ENCODE data around the gene SLC12A8. TPM values are rescaled to one million over a fixed set of nuclear protein-coding genes. Genes with fewer than 3 reads are reported as not detected.

The SLC12A8 gene
- total RNA-seq, 2 experiments from 2014 or later = 1.1 to 1.6 TPM

DNA sequence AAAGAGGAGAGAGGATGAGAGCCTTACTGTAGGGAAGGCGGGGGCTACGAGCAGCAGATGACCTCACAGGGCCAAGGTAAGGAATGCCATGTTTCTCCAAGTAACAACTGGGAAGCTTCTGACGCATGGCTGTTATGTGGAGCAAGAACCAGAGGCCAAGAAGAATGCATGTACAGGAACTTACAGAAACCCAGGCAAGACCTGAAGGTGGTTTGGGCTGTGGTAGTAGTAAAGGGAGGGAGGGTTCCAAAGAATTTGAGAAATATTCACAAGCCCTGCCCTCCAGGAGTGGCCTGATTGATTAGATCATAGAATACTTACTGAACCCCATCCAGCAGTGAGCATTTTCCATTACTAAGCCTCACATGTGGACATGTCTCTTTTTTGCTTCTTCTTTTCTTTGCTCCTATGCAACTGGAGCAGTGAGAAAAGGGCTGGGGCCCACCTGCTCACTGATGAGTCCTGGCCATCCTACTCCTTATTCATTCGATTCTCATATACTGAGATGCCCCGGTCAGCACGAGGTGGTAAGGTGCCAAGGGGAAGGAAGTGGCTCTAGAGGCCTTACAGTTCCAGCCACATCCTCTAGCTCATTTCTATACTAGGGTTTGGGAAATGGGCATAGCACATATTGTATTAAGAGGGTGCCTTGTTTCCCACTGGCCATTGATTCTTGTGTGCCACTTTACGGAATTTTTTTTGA, 8.3 kb upstream of the SLC12A8 start:
- H3K4me1 Mint-ChIP-seq (ENCODE audit: low read depth) = peaks cover 9% of the 10 kb centered on the region
- H3K9me3 Mint-ChIP-seq = no peaks in the 10 kb centered on the region
- CTCF ChIA-PET = no interaction called here
- H3K27me3 Mint-ChIP-seq = no peaks in the 10 kb centered on the region
- no peak overlapping the region for H3K4me3 Mint-ChIP-seq
- POLR2A ChIA-PET = no interaction called here
- no peaks in the 10 kb centered on the region for H3K36me3 Mint-ChIP-seq (ENCODE audit: low read depth)
- H3K27ac Mint-ChIP-seq = no peak overlapping the region
- TF ChIP-seq CTCF (IDR thresholded peaks at IDR 0.05) = no peak
- ATAC-seq (peak; percentile 51), DNase-seq (no peak)
- intact Hi-C loops (cut with micrococcal nuclease) = no loop called here

- H3K4me3 Mint-ChIP-seq = no peak overlapping the region
- no peaks in the 10 kb centered on the region for H3K9me3 Mint-ChIP-seq
- ChIA-PET CTCF (no interaction called here), POLR2A (no interaction called here)
- no peak for ATAC-seq
- no peaks in the 10 kb centered on the region for H3K36me3 Mint-ChIP-seq (ENCODE audit: low read depth)
- H3K27me3 Mint-ChIP-seq = no peaks in the 10 kb centered on the region
- TF ChIP-seq CTCF (IDR thresholded peaks at IDR 0.05) = no peak
- H3K27ac Mint-ChIP-seq = no peak overlapping the region
- intact Hi-C loops (cut with micrococcal nuclease) = no loop called here
- no peak for DNase-seq
- H3K4me1 Mint-ChIP-seq (ENCODE audit: low read depth) = peaks cover 9% of the 10 kb centered on the region
Measured at GRCh38 chr3:125220183-125220582, 7.6 kb upstream of the SLC12A8 start.

- CTCF ChIA-PET = no interaction called here
- H3K4me3 Mint-ChIP-seq = no peak overlapping the region
- H3K9me3 Mint-ChIP-seq = no peaks in the 10 kb centered on the region
- intact Hi-C loops (cut with micrococcal nuclease) = no loop called here
- no peak overlapping the region for H3K27ac Mint-ChIP-seq
- TF ChIP-seq CTCF (IDR thresholded peaks at IDR 0.05) = no peak
- POLR2A ChIA-PET = no interaction called here
- no peaks in the 10 kb centered on the region for H3K36me3 Mint-ChIP-seq (ENCODE audit: low read depth)
- H3K4me1 Mint-ChIP-seq (ENCODE audit: low read depth) = peaks cover 17% of the 10 kb centered on the region
- H3K27me3 Mint-ChIP-seq = peaks cover 5% of the 10 kb centered on the region
- no peak for DNase-seq
- no peak for ATAC-seq
Measured at GRCh38 chr3:125219261-125219701, 6.7 kb upstream of the SLC12A8 start.

DNA sequence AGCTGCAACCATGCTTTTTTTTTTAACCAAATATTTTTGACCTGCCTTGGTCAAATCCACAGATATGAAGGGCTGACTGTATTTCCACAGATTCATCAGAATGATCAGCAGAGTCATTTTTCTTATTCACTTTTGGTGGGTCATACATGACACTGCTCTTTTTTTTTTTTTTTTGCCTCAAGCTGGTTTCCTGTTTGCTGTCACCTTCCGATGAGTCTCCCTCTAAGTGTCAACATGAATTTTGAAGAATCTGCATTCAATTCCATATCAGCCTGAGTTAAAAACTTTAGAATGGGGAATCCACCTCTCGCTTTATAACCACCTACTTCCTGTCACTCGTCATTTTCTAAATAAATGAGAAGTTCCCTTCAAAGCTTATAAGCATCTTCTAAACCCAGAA, 2.2 kb upstream of the SLC12A8 start:
- H3K27me3 Mint-ChIP-seq = peaks cover 37% of the 10 kb centered on the region
- ChIA-PET CTCF (no interaction called here), POLR2A (no interaction called here)
- TF ChIP-seq CTCF (IDR thresholded peaks at IDR 0.05) = no peak
- ATAC-seq (peak; percentile 76), DNase-seq (no peak)
- no peaks in the 10 kb centered on the region for H3K36me3 Mint-ChIP-seq (ENCODE audit: low read depth)
- H3K4me1 Mint-ChIP-seq (ENCODE audit: low read depth) = peaks cover 19% of the 10 kb centered on the region
- no peak overlapping the region for H3K4me3 Mint-ChIP-seq
- intact Hi-C loops (cut with micrococcal nuclease) = no loop called here
- H3K27ac Mint-ChIP-seq = peak overlapping the region; percentile 20
- no peaks in the 10 kb centered on the region for H3K9me3 Mint-ChIP-seq

DNA sequence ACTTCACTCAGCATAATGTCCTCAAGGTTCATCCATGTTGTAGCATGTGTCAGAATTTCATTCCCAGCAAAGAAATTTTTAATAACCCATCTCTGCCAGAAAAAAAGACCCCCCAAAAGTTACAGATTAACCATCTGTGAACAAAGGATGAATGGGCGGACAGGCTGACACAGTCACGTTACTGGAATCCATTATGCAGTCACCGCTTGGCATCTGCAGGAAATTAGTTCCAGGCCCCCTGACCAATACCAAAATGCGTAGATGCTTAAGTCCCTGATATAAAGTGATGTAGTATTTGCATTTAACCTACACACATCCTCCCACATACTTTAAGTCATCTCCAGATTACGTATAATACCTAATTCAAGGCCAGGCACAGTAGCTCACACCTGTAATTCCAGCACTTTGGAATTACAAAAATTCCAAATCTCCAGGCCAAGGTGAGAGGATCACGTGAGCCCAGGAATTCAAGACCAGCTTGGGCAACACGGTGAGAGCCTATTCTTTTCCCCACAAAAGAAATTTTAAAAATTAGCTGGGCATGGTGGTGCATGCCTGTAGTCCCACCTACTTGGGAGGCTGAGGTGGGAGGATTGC, 1.5 kb upstream of the SLC12A8 start:
- ChIA-PET CTCF (no interaction called here), POLR2A (no interaction called here)
- Mint-ChIP-seq H3K27me3 (peaks cover 43% of the 10 kb centered on the region), H3K9me3 (no peaks in the 10 kb centered on the region), H3K27ac (no peak overlapping the region), H3K36me3 (ENCODE audit: low read depth) (no peaks in the 10 kb centered on the region), H3K4me1 (ENCODE audit: low read depth) (peaks cover 21% of the 10 kb centered on the region), H3K4me3 (no peak overlapping the region)
- intact Hi-C loops (cut with micrococcal nuclease) = no loop called here
- no peak for ATAC-seq
- TF ChIP-seq CTCF (IDR thresholded peaks at IDR 0.05) = no peak
- DNase-seq = no peak
